Thoracic aorta (tissue), 2 donors: ENCODE data around the gene MBD3L4. TPM values are rescaled to one million over a fixed set of nuclear protein-coding genes. Genes with fewer than 3 reads are reported as not detected.

Source experiments
- ATAC-seq: fragments of 150-250 bp; one replicate; pipeline ENCODE4 v1.8.0; 2017; ENCODE audit warnings: low read depth; ENCODE audit not compliant: insufficient number of reproducible peaks, low FRiP score
- DNase-seq: peaks from one replicate; pipeline ENCODE4 v3.0.0-alpha.2; 2020; ENCODE audit warnings: low spot score
- H3K27ac ChIP-seq, 2 donors: fragments of 200-600 bp; sonication (generic); 1 replicate in 1 of 2; 2 replicates in 1 of 2; pipeline ENCODE4 v1.5.1; 2016; ENCODE audit warnings: mild to moderate bottlenecking in 2 of 2, moderate library complexity in 2 of 2
- H3K27me3 ChIP-seq: fragments of 200-600 bp; sonication (generic); replicated peaks from 2 replicates; pipeline ENCODE4 v1.6.0; 2016; ENCODE audit warnings: mild to moderate bottlenecking; ENCODE audit not compliant: insufficient read depth
- H3K36me3 ChIP-seq: fragments of 200-600 bp; sonication (generic); one replicate; pipeline ENCODE4 v1.5.1; 2016
- H3K4me1 ChIP-seq, 2 donors: fragments of 200-600 bp; sonication (generic); 1 replicate in 1 of 2; 2 replicates in 1 of 2; pipeline versions ENCODE4 v1.5.1 to v1.6.0; 2016; ENCODE audit warnings: low read depth in 2 of 2, mild to moderate bottlenecking in 1 of 2; ENCODE audit not compliant: control insufficient read depth in 1 of 2
- H3K4me3 ChIP-seq: fragments of 200-600 bp; sonication (generic); 2 replicates; pipeline ENCODE4 v1.5.1; 2016; ENCODE audit warnings: mild to moderate bottlenecking
- H3K9me3 ChIP-seq: fragments of 200-600 bp; sonication (generic); 2 replicates; pipeline ENCODE4 v1.5.1; 2016
- CTCF ChIP-seq: fragments of 200-600 bp; sonication (generic); IDR thresholded peaks from one replicate; pipeline ENCODE4 v1.5.1; 2019; ENCODE audit warnings: antibody characterized with exemption
- total RNA-seq, 2 donors: library from RNA; depleted of rRNA; stranded (reverse); fragments of >200 nt; gene quantifications; one replicate each; pipeline versions ENCODE4 v1.1.0 to v1.2.3, GENCODE V29; 2016

MBD3L4 gene
- total RNA-seq, 2 donors from 2014 or later: not detected

GRCh38 chr19:7074705-7075282 is 34.8 kb upstream of the MBD3L4 start:
- Histone ChIP-seq H3K9me3 (peaks cover 44% of the 10 kb centered on the region), H3K27ac (no peak overlapping the region), H3K27me3 (no peaks in the 10 kb centered on the region), H3K4me1 (peaks cover 4 to 11% of the 10 kb centered on the region in 2 donors), H3K36me3 (peaks cover 77% of the 10 kb centered on the region), H3K4me3 (no peak overlapping the region)
- TF ChIP-seq CTCF: no peak
- no peak for DNase-seq
- no peak for ATAC-seq

DNA sequence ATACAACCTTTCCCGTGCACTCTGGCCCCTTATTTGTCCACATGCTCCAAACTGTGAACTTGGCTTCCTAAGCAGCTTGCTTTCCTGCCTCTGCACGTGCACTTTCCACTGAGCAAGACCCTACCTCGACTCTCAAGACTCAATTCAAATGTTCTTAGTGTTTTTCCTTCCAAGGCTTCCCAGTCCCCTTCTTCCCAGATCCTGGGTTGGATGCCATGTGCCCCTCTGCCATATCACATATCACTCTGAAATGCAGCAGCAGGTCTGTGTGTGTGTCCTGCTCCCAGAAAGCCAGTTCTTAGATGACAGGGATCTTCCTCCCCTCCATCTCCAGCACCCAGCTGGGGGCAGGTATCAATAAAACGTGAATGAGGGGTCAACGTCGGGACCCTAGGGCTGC is 32.6 kb upstream of the MBD3L4 start:
- no peak overlapping the region for H3K27ac ChIP-seq
- DNase-seq: no peak
- TF ChIP-seq CTCF: no peak
- peaks cover 55% of the 10 kb centered on the region for H3K36me3 ChIP-seq
- no peaks in the 10 kb centered on the region for H3K27me3 ChIP-seq
- no peak overlapping the region for H3K4me3 ChIP-seq
- peaks cover 22% of the 10 kb centered on the region for H3K9me3 ChIP-seq
- peaks cover 4 to 11% of the 10 kb centered on the region in 2 donors for H3K4me1 ChIP-seq
- no peak for ATAC-seq

- TF ChIP-seq CTCF: no peak
- ATAC-seq (no peak), DNase-seq (no peak)
These were observed 29.9 kb upstream of the MBD3L4 start for GRCh38 chr19:7069904-7070226.

DNA sequence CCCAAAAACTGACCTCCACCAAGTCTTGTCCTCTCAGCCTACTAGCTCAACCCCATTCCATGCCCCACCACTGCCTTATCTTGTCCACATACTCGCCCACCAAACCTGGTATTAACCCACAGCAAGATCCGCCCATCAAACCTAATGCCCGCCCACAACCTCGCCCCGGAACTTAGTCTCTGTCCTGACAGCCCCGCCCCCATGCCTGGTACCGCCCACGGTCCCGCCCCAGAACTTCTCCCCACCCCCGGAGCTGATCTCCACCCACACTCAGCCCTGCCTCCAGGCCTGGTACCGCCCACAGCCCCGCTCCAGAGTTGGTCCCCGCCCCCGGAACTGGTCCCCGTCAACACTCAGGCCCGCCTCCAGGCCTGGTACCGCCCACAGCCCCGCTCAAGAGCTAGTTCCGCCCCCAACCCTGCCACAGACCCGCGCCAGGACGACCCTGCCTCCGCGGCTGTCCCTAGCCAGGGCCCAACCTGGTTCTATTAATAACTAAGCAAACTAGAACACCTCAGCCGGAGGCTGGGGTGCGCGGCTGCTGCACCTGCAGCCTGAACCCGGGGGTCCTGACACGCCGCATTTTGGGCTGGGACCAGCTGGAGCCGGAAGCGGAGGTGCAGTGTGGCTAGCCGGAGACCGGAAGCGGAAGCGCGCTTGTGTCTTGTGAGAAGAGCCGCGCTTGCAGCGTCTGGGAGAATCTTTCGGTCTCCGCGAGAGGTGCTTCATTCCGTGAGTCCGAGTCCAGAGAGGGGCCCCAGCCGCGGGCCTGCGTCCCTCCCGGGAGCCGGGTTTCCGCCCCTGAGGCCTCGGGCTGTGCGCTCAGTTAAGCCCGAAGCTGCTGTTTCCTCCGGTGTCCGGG is 29.3 kb upstream of the MBD3L4 start, which contains the start of gene ZNF557:
ZNF557 (plus strand) TSS at position 662 of the 862 bp plus-strand sequence. CDS start 5,372 bp downstream, outside the sequence.
- peak within 1 kb of the TSS; percentile 57 to 77 for H3K27ac ChIP-seq
- no peaks in the 10 kb centered on the region for H3K9me3 ChIP-seq
- ATAC-seq (peak; percentile 96), DNase-seq (peak; percentile 98)
- peaks cover 24% of the 10 kb centered on the region for H3K36me3 ChIP-seq
- TF ChIP-seq CTCF: no peak
- H3K27me3 ChIP-seq: no peaks in the 10 kb centered on the region
- peaks cover 4 to 11% of the 10 kb centered on the region in 2 donors for H3K4me1 ChIP-seq
- H3K4me3 ChIP-seq: peak within 1 kb of the TSS; percentile 81

More at GRCh38 chr19:7069904-7070226, 29.9 kb upstream of the MBD3L4 start:
- Histone ChIP-seq H3K4me3 (peak overlapping the region; percentile 81), H3K27me3 (no peaks in the 10 kb centered on the region), H3K9me3 (no peaks in the 10 kb centered on the region), H3K27ac (peak overlapping the region; percentile 57 to 77), H3K4me1 (peaks cover 4 to 11% of the 10 kb centered on the region in 2 donors), H3K36me3 (peaks cover 28% of the 10 kb centered on the region)

GRCh38 chr19:7068599-7068998 is 28.6 kb upstream of the MBD3L4 start:
- Histone ChIP-seq H3K27ac (peak overlapping the region in 1 of 2 donors; percentile 2), H3K27me3 (no peaks in the 10 kb centered on the region), H3K4me1 (peaks cover 4 to 11% of the 10 kb centered on the region in 2 donors), H3K4me3 (peak overlapping the region; percentile 81), H3K9me3 (no peaks in the 10 kb centered on the region), H3K36me3 (peaks cover 18% of the 10 kb centered on the region)
- TF ChIP-seq CTCF: no peak
- no peak for DNase-seq
- ATAC-seq: no peak
